NCI-H82 (cell line): Measurements from ENCODE around the gene MROH2A.
"Not testable (repeated sequence)": the region's sequence is repeated elsewhere in the genome, so short reads cannot be mapped to it uniquely, and the experiment has no call there.

Source experiments
- DNase-seq: peaks from one replicate; lab custom pipeline; 2025; lab: John Stamatoyannopoulos, UW

The MROH2A gene

DNA sequence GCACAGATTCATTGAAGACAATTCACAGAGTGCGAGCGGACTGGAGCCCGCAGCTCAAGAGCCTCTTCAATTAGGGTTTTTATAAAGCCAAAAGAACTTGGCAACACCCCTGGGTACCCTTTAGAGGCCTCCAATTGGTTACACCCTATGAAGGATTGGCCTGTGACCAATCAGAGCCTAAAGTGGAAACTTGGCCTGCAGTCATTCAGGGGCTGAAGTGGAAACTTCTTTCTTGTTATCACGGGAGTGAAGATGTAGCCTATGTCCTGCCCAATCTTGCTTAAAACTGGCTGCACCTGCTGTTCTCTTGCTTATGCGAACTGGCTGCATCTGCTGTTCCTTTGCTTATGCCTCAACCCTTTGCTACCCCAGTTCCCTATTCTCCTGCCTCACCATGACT lies 78.1 kb downstream of the MROH2A start:
- DNase-seq, result no peak

DNA sequence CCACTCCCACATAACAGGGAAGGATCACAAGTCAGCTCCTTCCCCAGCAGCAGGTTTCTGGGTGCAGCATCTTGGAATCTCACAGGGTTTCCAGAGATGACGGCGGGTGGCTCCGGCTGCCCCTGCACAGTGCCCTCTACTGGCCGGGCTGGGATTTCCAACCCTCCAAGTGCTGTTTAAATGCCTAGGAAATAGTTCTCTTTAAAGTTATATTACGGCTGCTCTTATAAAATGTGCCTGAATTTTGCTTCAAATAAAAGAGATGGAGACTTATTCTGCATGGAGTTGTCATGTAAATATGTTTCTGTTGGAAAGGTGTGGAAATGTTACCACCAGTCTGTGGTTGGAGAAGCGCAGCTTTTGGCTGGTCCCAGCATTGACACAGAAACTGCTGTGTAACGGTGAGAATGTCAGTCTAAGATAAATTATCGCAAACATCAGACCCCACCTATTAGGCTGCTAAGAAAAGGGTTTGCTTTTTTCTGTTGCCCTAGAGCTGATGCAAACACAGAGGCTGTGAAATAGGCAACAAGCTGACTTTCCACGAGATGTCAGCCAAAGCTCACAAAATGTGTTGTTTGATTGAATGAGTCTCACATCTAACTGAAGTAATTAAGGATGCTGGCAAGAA lies 79.5 kb downstream of the MROH2A start:
- DNase-seq, result peak; percentile 61

DNA sequence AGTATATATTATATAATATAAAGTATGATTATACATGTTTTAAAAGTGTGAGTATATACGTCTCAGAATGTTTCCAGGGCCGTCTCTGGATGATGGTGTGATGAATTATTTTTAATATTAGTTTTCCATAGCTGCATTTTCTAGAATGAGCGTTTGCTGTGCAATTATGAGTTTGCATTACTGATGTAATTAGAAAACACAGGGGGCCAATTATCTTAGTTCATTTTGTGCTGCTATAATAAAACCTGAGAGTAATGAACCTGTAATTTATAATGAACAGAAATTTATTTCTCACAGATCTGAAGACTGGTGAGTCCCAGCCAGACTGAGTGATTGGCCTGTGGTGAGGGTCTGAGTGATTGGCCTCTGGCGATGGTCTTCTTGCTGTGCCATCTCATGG lies 80.2 kb downstream of the MROH2A start:
- DNase-seq, result no peak

DNA sequence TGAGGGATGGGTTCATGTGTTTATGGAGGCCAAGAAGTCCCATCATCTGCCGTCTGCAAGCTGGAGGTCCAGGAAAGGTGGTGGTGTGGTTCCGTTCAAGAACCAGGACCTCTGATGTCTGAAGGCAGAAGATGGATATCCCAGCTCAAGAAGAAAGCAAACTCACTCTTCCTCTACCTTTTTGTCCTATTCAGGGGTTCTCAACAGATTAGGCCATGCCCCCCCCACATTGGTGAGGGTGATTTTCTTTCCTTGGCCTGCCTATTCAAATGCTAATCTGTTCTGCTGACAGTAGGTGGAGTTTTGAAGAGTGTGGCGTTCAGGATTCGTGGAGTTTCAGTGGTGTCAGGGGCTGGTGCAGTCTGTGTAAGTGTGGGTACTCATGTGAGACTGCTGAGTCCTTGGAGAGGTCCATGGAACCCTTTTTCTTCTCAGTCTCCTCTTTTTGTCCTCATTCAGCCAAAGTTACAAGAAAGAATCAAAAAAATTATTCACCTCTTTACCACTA lies 84.2 kb downstream of the MROH2A start:
- DNase-seq, result no peak

DNA sequence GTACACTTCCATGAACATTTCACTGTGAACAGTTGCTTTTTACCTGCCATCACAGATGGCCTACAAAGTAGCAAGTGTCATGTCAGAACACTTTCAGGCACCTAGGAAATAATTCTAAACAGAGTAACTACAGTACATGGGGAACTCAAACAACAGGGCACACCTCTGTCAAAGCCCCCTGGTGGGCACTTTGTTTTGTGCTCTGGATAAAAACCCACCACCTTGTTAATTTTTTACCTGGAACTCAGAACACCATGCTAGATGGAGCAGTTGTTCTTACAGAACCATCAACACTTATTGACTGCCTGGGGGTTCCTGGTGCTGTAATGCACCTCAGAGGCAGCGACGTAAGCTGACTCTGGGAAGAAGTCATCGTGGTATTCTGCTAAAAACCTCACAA lies 87.7 kb downstream of the MROH2A start:
- DNase-seq, result peak; percentile 77

DNA sequence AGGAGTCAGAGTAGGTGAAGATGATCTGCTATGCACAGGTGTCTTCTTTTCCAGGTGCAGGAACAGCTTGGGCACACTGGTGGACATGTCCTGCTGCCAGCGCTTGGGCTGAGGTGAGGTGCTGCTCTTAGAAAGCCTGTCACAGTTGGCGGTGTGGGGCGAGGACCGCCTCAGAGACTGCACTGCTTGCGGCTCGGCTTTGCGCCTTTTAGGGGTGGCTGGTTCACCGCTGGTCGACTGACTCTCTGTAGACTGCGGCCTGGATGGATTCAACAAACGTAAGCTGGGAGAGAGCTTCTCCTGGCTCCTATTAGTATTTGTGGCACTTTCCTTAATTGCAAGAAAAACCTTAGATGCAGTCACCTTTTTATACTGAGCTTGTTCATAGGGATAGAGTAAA lies 88.3 kb downstream of the MROH2A start:
- DNase-seq, result no peak

DNA sequence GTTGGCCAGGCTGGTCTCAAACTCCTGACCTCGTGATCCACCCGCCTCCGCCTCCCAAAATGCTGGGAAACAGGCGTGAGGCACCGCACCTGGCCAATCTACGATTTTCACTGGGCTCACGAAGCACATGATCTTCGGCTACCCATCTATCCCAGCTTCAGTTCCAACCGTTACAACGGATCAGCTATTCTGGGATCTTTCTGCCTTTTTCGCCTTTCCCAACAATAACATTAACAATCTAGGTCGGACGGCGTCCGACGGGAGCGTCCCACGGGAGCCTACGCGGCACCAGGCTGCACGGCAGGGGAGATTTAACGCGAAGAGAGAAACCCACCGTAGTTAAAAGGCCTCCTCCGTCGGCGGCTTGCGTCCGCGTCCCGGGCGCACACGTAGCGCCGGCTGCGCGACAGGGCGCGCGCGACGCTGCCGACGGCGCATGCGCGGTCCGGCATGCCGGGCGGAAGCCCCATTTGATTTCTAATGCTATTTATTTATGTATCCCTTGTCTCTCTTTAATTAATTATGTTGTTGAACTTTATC lies 89.9 kb downstream of the MROH2A start, which contains the start of gene MSL3B:
Gene MSL3B, minus strand, starts transcription at position 394 of the 540 bp plus-strand sequence.
- peak; percentile 46 for DNase-seq

DNA sequence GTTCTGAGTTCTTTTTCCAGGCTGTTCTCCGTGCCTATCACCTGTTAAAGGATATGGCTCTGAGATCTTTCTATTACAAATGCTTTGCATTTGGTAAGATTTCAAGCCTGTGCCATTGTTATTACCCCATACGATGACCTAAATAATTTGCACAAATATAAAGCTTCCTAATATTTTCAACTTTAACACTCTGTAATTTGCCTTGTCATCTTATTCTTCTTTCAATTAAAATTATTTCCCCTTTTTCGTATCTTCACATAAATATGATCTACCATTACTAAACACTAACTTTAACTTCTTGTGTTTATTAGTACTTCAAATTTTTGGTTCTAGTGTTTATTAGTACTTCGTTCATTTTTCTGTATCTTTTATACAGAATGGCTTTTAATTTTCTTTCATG lies 93.3 kb downstream of the MROH2A start:
- DNase-seq, result no peak

DNA sequence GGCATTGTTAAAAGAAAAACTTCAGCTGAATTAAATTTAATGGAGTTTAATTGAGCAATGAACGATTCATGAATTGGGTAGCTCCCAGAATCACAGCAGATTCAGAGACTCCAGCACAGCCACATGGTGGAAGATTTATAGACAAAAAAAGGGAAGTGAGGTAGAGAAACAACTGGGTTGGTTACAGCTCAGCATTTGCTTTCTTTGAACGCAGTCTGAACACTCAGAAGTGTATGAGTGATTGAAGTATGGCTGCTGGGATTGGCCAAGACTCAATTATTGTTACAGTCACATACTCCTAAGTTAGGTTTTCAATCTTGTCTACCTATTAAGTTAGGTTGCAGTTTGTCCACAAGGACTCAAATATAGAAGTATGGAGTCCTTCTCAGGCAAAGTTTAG lies 94.0 kb downstream of the MROH2A start:
- DNase-seq, result not testable (repeated sequence)

DNA sequence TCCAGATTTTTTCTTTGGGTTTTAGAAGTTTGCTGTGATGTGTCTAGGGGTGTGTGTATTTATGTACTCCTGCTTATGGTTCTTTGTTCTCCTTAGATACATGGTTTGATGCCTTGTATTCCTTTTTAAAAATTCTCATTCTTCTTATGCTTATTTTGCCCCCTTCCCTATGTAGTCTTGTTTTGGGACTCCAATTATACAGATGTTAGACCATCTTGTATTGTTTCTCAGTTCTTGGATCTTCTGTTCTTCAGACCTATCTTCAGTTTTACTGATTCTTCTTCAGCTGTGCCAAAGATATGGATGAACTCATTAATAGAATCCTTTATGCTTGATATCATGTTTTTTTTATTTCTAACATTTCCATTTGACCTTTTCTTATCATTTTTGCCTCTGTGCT lies 104.2 kb downstream of the MROH2A start:
- DNase-seq, result no peak
